Purkinje cell (primary cell): ENCODE measurements around the gene EYA3. TPM values are rescaled to one million over a fixed set of nuclear protein-coding genes. Genes with fewer than 3 reads are reported as not detected.

Source experiments
- polyA plus RNA-seq: library from polyadenylated mRNA; unstranded; fragments of >200 nt; fragmentation: Nextera tagmentation; gene quantifications from 2 replicates; pipeline ENCODE4 v1.2.1, GENCODE V29; 2014

EYA3 gene, protein sequence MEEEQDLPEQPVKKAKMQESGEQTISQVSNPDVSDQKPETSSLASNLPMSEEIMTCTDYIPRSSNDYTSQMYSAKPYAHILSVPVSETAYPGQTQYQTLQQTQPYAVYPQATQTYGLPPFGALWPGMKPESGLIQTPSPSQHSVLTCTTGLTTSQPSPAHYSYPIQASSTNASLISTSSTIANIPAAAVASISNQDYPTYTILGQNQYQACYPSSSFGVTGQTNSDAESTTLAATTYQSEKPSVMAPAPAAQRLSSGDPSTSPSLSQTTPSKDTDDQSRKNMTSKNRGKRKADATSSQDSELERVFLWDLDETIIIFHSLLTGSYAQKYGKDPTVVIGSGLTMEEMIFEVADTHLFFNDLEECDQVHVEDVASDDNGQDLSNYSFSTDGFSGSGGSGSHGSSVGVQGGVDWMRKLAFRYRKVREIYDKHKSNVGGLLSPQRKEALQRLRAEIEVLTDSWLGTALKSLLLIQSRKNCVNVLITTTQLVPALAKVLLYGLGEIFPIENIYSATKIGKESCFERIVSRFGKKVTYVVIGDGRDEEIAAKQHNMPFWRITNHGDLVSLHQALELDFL
- 14.8 and 15.8 TPM in 2 replicates for polyA plus RNA-seq

DNA sequence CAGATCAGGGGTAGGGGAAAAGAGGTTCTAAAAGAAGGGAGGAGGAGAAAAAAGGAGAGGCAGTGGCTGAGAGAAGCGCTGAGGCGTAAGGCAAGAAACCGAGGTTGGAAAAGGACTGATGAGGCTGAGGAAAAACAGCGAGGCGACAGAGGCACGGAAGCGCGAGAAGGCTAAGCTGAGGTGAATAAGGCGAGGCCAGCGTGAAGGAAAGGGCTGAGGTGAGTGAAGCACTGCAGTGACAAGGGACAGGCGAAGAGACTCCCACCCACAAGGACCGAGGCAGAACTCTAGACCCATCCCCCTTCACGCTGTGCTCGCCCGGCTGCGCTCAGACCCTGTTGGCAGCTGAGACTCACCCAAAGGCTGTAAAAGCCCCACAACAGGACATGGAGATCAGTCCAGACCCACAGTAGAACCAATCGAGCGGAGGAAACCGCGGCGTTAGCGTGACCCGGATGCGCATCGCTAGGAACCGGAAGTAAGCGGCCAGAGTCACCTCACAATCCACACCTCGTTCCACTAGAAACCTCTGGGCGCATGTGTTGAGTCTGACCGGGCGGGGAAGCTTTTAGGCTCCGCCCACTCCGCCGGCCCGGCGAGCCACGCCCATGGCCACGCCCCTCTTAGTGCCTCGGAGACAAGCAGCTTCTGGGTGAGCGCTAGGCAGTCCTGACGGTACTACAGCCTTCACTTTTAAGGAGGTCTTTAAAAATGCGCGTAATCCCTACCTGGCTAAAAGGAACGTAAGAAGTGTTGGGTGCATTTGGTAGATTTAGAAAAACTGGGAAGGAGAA, at the start of gene EYA3:
TSS of gene EYA3 (minus strand) at position 443 of the 794 bp plus-strand sequence. CDS start 30,584 bp downstream, outside the sequence.

DNA sequence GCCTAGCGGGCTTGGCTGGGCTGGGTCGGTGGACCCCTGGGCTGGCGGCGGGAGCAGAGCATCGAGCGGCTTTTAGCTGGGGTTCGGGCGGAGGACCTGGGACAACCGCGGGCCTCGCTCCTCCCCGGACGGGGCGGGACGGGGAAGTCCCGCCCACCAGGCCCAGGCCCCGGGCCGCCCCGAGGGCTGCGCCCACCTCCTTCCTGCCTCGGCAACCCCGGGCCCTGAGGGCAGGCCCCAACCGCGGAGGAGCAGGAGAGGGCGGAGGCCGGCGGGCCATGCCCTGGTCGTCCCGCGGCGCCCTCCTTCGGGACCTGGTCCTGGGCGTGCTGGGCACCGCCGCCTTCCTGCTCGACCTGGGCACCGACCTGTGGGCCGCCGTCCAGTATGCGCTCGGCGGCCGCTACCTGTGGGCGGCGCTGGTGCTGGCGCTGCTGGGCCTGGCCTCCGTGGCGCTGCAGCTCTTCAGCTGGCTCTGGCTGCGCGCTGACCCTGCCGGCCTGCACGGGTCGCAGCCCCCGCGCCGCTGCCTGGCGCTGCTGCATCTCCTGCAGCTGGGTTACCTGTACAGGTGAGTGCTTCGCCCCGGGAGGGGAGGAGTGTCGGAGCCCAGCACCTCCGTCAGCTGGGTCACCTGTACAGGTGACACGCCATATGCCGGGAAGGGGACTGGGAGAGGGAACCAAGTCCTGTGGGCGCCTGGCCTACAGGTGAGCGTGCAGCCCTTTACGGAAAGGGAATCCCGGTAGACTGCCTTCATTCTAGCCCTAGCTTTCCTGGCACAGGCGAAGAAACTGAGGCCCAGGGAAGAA, 128.4 kb downstream of the EYA3 start, which contains the start of gene XKR8:
TSS of gene XKR8 (plus strand) at position 182 of the 812 bp plus-strand sequence. CDS start at position 279, 97 bp downstream.

DNA sequence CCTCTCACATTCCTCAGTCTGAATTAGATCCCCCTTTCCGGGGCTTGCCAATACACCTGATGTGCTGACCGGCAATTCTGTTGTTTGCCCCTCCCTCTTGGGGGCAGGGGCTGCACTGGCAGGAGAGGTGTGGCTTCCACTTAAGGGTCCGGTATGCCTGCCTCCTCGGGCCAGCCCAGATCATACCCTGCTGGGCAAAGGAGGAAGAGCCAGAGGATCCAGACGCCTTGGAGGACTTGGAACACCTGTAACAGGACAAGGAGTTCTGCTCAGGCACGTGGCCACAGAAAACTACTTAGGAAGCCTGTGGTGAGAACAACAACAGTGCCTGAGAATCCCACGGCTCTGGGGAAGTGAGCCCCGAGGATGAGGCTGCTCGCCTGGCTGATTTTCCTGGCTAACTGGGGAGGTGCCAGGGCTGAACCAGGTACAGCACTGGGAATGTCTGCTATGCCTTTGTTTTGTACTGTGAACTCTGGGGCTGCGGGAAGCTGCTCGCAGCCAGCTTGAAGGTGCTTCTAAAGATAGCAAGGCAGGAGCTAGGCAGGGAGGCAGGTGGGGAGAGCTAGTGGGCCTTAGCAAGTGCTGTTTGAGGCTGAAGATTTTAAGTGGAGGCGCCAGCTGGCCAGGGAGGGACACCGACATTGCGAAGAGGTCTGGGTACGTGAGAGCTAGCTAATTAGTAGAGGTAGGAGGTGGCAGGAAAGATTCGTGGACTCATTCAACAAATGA, 153.4 kb downstream of the EYA3 start, which contains the start of gene SMPDL3B:
TSS of gene SMPDL3B (plus strand) at position 183 of the 732 bp plus-strand sequence. CDS start at position 367, 184 bp downstream.

Other genes with a start within 250 kb of the EYA3 start
- gene THEMIS2, start 216.1 kb downstream of the EYA3 start, polyA plus RNA-seq: 0.43 and 0.78 TPM in 2 replicates
- gene RPA2, start 174.0 kb downstream of the EYA3 start, polyA plus RNA-seq: 131 and 161 TPM in 2 replicates
- 113 and 152 TPM in 2 replicates for gene SMPDL3B, start 153.6 kb downstream of the EYA3 start, polyA plus RNA-seq
- gene XKR8, start 128.6 kb downstream of the EYA3 start, polyA plus RNA-seq: 4.6 and 6.9 TPM in 2 replicates
- gene PTAFR, start 88.1 kb upstream of the EYA3 start, polyA plus RNA-seq: not detected in 2 replicates
- gene DNAJC8, start 144.4 kb upstream of the EYA3 start, polyA plus RNA-seq: 142 TPM in 2 replicates
- gene ATP5IF1, start 147.5 kb upstream of the EYA3 start, polyA plus RNA-seq: 1,382 and 1,693 TPM in 2 replicates
- gene SESN2, start 170.9 kb upstream of the EYA3 start, polyA plus RNA-seq: 0.11 and 1.7 TPM in 2 replicates
- 1.5 and 2.9 TPM in 2 replicates for gene MED18, start 240.4 kb upstream of the EYA3 start, polyA plus RNA-seq